Occipital lobe (tissue), 2 donors: ENCODE results near the gene TAMM41. TPM values are rescaled to one million over a fixed set of nuclear protein-coding genes. Genes with fewer than 3 reads are reported as not detected.
A peak's percentile ranks its signal among the peaks of the same experiment; 100 is the strongest.
"Not testable (repeated sequence)": the region's sequence is repeated elsewhere in the genome, so short reads cannot be mapped to it uniquely, and the experiment has no call there.

Experiments used
- DNase-seq: peaks from one replicate; lab custom pipeline; 2025; lab: John Stamatoyannopoulos, UW
- total RNA-seq: library from RNA; depleted of rRNA; stranded (reverse); fragments of >200 nt; gene quantifications from one replicate; pipeline ENCODE4 v1.2.3, GENCODE V29; 2014

The TAMM41 gene
- total RNA-seq, 1 donor from 2014 or later: 10.6 TPM

DNA sequence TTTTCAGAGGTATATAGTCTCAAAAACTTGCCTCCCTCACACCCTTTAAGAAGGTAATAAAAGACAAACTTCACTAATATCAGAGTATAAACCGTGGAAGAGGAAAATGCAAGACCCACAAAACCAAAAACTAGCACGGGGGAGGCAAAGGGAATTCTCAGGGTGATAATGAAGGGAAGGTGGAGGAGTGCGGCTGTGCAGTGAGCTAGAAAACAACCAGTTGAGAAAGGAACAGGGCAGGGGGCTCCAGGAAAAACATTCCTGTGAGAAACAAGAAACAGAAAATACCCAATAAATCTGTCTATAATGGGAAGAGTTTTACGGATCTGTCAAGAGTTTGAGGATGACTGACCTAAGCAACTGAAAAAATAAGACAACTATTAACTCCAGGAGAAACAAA, 31.6 kb downstream of the TAMM41 start:
- no peak for DNase-seq

- DNase-seq: no peak
Observed at GRCh38 chr3:11814663-11815062, 32.0 kb downstream of the TAMM41 start.

DNA sequence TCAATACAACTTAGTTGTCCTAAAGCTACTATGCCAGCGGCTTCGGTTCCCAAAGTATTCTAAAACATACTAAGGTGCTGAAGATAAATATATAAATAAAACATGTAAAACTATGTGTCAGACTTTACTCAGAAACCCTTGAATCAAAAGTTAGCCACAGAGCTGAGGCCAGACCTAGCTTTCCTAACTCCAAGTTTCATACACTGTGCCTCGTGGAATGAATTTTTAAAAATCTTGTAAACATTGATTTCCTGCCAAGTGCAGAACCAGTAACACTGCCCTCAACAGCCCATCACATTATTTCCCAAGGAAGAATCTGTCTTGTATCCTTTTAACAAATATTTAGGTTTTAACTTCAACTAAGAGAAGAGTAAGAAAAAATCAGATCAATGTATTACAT, 36.4 kb downstream of the TAMM41 start:
- DNase-seq: no peak

DNA sequence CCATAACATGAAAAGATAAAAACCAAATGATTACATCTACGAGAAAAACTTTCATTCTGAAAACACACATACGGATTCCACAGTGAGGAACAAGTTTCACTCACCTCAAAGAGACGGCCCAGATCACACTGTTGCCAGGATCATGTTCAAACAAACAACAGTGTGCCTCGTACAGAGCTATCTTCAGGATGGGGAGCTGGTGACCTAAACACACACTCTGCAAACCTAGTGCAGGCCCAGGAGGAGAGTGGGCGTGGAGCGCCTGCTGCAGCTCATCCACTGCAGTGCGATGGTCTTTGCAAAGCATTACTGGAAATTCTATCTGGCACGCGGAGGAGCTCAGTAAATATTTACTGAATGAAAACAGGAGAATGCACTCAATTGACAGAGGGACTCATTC, 38.5 kb downstream of the TAMM41 start:
- no peak for DNase-seq

DNA sequence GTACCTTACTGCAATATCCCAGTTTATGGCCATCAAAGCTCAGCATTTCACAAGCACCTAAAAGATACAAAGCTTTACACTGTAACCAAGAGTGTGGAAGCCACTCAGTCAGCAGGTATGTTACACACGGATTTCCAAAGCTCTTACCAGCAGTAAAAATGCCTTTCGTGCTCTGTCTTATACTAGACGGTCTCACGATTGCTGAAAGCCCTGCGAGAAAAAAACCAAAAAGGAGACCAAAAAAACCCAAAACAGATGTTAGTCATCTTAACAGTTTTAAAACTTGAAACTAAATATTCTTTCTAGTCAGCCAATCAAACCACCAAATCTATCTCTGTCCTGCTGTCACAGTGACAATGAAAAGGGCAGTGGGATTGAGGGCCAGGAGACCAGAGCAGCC, 39.0 kb downstream of the TAMM41 start:
- DNase-seq: no peak

DNA sequence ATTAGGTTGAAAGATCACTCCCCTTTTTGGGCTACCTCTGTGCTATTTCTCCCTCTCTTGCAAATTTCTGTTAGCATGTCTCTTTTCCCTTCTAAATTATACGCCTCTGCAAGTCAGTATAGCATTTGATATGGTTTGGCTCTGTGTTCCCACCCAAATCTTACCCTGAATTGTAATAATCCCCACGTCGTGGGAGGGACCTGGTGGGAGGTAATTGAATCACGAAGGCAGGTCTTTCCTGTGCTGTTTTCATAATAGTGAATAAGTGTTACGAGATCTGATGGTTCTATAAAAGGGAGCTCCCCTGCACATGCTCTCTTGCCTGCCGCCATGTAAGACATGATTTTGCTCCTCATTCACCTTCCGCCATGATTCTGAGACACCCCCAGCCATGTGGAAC, 41.0 kb downstream of the TAMM41 start:
- no peak for DNase-seq

DNA sequence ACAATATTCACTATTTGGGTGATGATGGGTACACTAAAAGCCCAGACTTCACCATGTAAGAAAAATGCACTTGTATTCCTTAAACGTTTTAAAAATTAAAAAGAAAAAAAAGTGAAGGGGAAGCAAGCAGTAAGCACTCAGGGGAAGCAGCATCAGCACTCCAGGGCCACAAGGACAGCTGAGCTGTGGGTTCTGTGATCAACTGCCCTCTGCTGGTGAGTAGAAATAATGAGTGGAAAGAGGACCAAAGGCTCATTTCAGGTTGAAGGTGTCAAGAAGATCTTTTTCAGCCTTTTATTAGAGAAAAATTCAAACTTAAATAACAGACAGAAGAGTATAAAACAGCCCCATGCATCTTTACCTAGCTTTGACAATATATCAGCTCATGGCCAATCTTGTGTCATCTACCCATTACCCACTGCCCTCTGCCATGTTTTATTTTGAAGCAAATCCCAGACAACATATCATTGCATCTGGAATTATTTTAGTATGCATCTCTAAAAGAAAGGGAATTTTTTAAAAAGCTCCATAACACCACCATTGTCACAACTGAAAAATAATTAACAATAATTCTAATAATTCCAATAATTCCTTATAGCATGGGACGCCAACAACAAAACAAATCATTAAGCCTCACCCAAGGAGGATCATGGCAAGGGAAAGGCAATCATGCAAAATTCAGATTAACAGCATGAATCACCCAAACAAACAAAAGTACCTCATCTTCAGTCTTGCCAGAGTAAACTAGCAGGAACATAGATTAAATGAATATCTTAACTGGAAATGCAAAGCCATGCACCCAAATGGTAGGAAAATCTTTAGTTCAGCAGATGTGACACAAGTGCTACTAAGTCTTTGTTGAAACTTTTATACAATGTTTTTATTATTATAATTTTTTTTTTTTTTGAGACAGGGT, 42.5 kb downstream of the TAMM41 start:
- no peak for DNase-seq

DNA sequence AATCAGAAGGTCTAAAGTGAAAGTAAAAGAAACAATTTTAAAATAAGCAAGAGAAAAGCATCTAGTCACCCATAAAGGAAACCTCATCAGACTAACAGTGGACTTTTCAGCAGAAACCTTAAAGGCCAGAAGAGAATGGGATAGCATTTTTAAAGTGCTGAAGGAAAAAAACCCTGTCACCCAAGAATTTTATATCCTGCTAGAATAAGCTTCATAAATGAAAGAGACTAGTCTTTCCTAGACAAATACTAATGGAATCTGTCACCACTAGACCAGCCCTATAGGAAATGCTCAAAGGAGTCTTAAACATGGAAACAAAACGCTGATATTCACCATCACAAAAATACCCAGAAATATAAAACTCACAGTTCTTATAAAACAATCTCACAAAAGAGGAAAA, 46.9 kb downstream of the TAMM41 start:
- no peak for DNase-seq

DNA sequence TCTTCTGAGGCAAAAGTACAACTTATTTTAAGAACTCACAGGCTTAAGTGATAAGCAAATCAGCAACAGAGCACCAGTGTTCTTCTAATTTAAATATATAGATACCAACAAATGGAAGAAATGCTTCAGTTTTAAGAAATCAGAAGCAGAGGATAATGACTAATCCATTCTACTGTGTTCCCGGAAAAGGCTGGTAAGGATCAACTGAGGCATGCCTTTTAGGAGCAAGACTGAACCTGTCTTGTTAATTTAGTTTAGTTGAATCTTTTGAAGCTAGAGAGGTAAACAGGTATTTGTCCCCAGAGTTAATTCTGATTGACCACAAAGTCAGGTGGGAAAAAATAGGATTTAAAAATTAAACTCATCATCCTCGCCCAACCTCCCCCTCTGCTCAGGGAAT, 51.8 kb downstream of the TAMM41 start:
- DNase-seq: no peak

DNA sequence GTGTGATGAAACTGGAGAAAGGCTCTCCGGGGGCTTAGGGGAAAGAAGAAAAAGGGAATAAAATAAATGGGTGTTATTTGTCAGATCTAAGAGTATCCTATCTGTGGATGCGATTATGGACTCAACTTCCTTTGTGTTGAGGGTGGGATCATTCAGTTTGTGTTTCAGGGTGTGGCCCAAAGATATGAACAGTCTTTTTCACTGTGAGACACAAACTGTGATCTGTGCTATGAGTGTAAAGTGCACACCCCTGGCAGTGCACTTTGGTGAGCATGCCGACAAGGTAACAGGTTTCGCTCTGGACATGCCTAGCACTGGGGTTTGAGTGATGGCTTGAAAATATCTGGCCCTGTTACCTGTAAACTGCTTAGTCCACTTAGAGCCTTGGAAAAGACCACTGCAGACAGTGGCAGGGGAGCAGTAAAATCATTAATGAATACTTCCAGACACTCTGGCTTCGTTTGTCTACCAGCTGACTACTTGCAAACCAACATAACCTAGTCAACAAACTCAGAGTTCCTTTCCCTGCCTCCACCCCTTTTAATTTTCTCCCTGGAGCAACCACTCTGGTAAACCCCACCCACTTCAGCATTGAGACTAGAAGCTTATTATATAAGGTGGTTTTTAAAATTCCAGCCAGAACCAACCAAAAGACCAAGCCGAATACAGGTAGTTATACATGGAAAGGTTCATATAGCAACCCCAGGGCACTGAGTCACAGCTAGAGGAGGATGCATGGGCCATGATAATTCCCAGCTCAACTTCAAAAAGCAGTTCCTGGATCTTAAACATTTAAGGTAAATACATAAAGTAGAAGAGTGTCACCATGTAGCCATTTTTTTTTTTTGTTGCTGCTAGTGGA, 55.1 kb downstream of the TAMM41 start:
- DNase-seq: no peak

DNA sequence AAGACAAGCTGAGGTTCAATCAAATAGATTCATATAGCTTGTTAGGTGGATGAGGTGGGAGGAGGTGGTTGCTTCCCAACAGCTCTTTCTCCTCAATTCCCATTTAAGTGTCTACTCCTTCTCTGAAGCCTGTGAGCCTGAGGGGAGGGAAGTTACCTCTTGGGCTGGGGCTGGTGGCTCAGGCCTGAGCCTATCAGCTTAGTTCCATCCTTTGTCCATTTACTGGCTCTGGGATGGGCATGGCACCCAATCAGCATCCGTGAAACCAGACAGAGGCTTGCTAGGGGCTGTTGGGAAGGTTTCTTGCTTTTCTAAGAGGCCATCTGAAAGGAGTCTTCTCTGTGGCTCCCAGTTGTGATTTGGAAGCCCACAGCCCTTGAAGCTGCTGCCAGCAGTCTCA, 57.3 kb downstream of the TAMM41 start:
- DNase-seq: no peak

GRCh38 chr3:11784971-11785377, 61.7 kb downstream of the TAMM41 start:
- DNase-seq: no peak

GRCh38 chr3:11780341-11780740, 66.3 kb downstream of the TAMM41 start:
- DNase-seq: no peak

- no peak for DNase-seq
Observed at GRCh38 chr3:11779626-11780025, 67.1 kb downstream of the TAMM41 start.

GRCh38 chr3:11778248-11778647, 68.4 kb downstream of the TAMM41 start:
- no peak for DNase-seq

- no peak for DNase-seq
Observed at GRCh38 chr3:11776346-11776745, 70.3 kb downstream of the TAMM41 start.

DNA sequence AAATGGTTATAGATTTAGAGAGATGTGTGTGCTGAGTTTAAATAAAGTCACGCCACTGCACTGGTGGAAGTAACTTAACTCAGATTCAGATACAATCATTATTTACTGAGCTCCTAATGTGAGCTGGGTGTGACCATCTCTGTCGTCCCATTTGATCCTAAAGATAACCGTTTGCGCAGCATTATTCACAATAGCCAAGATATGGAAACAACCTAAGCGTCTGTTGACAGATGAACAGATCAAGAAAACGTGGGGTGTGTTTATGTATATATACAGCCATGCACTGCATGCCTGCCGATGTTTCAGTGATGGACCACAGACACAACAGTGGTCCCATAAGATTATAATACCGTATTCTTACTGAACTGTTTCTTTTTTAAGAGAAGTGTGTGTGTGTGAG, 71.2 kb downstream of the TAMM41 start:
- DNase-seq: no peak

DNA sequence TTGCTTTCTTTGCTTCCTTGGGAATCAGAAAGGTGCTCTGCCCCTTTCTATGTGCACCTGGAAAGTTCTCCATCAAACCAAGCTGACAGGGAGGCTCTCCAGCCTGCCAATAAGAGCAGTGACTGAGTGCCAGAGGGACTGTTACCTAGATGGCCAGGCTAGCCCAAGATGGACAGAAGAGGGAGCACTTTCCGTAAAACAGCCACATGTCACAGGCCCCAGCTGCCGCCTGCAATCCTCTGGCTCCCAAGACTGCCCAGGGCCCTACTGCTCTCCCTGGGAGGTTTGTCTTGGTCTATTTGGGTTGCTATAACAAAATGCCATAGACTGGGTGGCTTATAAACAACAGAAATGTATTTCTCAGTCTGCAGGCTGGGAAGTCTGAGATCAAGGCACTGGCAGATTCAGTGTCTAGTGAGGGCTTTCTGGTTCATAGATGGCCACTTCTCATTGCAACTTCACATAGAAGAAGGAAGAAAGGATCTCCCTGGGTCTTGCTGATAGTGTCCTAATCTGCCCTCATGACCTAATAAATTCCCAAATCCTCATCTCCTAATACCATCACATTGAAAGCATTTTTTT, 72.3 kb downstream of the TAMM41 start:
- DNase-seq: no peak

DNA sequence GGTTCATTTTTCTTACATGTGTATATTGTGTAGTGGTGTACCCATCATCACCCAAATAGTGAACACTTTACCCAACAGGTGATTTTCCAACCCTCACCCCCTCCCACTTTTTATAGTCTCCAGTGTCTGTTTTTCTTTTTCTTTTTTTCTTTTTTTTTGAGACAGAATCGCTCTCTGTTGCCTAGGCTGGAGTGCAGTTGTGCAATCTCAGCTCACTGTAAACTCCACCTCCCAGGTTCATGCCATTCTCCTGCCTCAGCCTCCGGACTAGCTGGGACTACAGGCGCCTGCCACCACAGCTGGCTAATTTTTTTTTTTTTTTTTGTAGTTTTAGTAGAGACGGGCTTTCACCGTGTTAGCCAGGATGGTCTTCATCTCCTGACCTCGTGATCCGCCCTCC, 74.8 kb downstream of the TAMM41 start:
- DNase-seq: not testable (repeated sequence)

GRCh38 chr3:11770477-11771391, 76.0 kb downstream of the TAMM41 start:
- DNase-seq: peak; percentile 65
